ENCODE results near the gene ABO.

Gene ABO

GRCh38 chr9:133256136-133256461, 18.9 kb downstream of the ABO start:
- Mint-ChIP-seq H3K4me3 (no peak overlapping the region), H3K4me1 (no peaks in the 10 kb centered on the region)

GRCh38 chr9:133255371-133256135, 19.4 kb downstream of the ABO start:
- H3K27ac Mint-ChIP-seq = no peak overlapping the region
- TF ChIP-seq CTCF (IDR thresholded peaks at IDR 0.05; ENCODE audit: unreplicated experiment in 3 of 3) = no peak
- H3K27me3 Mint-ChIP-seq (ENCODE audit: low read depth) = peaks cover 14% of the 10 kb centered on the region
- no peaks in the 10 kb centered on the region for H3K4me1 Mint-ChIP-seq
- no peaks in the 10 kb centered on the region for H3K36me3 Mint-ChIP-seq (ENCODE audit: low read depth)
- no peak overlapping the region for H3K4me3 Mint-ChIP-seq
- H3K9me3 Mint-ChIP-seq = peaks cover 2% of the 10 kb centered on the region

More at GRCh38 chr9:133256136-133256461, 18.9 kb downstream of the ABO start:
- peaks cover 2% of the 10 kb centered on the region for H3K9me3 Mint-ChIP-seq
- H3K27me3 Mint-ChIP-seq (ENCODE audit: low read depth) = peaks cover 12% of the 10 kb centered on the region
- TF ChIP-seq CTCF (IDR thresholded peaks at IDR 0.05; ENCODE audit: unreplicated experiment in 3 of 3) = no peak
- H3K27ac Mint-ChIP-seq = no peak overlapping the region
- no peaks in the 10 kb centered on the region for H3K36me3 Mint-ChIP-seq (ENCODE audit: low read depth)

GRCh38 chr9:133254471-133254870, 20.5 kb downstream of the ABO start:
- no peak overlapping the region for H3K27ac Mint-ChIP-seq

GRCh38 chr9:133253268-133253667, 21.7 kb downstream of the ABO start:
- no peaks in the 10 kb centered on the region for H3K36me3 Mint-ChIP-seq (ENCODE audit: low read depth)
- peak overlapping the region in 1 of 3 experiments; percentile 40 for H3K27ac Mint-ChIP-seq
- peaks cover 6% of the 10 kb centered on the region for H3K4me1 Mint-ChIP-seq
- no peak overlapping the region for H3K4me3 Mint-ChIP-seq
- no peak for TF ChIP-seq CTCF (IDR thresholded peaks at IDR 0.05; ENCODE audit: unreplicated experiment in 3 of 3)
- H3K27me3 Mint-ChIP-seq (ENCODE audit: low read depth) = peaks cover 12% of the 10 kb centered on the region
- H3K9me3 Mint-ChIP-seq = peaks cover 2% of the 10 kb centered on the region

More at GRCh38 chr9:133254471-133254870, 20.5 kb downstream of the ABO start:
- Mint-ChIP-seq H3K4me1 (peaks cover 6% of the 10 kb centered on the region), H3K4me3 (no peak overlapping the region), H3K36me3 (ENCODE audit: low read depth) (no peaks in the 10 kb centered on the region), H3K27me3 (ENCODE audit: low read depth) (peaks cover 12% of the 10 kb centered on the region), H3K9me3 (peaks cover 2% of the 10 kb centered on the region)
- TF ChIP-seq CTCF (IDR thresholded peaks at IDR 0.05; ENCODE audit: unreplicated experiment in 3 of 3) = no peak

GRCh38 chr9:133252301-133253020, 22.5 kb downstream of the ABO start:
- H3K36me3 Mint-ChIP-seq (ENCODE audit: low read depth) = no peaks in the 10 kb centered on the region

More at GRCh38 chr9:133252301-133253020, 22.5 kb downstream of the ABO start:
- Mint-ChIP-seq H3K9me3 (peaks cover 2% of the 10 kb centered on the region), H3K4me3 (no peak overlapping the region), H3K4me1 (peaks cover 6% of the 10 kb centered on the region), H3K27ac (peak overlapping the region in 1 of 3 experiments; percentile 40), H3K27me3 (ENCODE audit: low read depth) (peaks cover 16% of the 10 kb centered on the region)
- no peak for TF ChIP-seq CTCF (IDR thresholded peaks at IDR 0.05; ENCODE audit: unreplicated experiment in 3 of 3)
